IPS-18c (cell line): ENCODE data around the gene ANKZF1.
"Not testable (repeated sequence)": the region's sequence is repeated elsewhere in the genome, so short reads cannot be mapped to it uniquely, and the experiment has no call there.

Experiments
- H3K4me3 ChIP-seq: 2 replicates; pipeline ENCODE4 v1.7.0; 2013; ENCODE audit warnings: low read depth, mild to moderate bottlenecking, low read length, moderate library complexity; ENCODE audit not compliant: insufficient read depth
- H3K9me3 ChIP-seq: one replicate; pipeline ENCODE4 v1.6.1; 2013; ENCODE audit warnings: mild to moderate bottlenecking, low read length, moderate library complexity; ENCODE audit not compliant: control insufficient read depth, insufficient read depth

The ANKZF1 gene, protein sequence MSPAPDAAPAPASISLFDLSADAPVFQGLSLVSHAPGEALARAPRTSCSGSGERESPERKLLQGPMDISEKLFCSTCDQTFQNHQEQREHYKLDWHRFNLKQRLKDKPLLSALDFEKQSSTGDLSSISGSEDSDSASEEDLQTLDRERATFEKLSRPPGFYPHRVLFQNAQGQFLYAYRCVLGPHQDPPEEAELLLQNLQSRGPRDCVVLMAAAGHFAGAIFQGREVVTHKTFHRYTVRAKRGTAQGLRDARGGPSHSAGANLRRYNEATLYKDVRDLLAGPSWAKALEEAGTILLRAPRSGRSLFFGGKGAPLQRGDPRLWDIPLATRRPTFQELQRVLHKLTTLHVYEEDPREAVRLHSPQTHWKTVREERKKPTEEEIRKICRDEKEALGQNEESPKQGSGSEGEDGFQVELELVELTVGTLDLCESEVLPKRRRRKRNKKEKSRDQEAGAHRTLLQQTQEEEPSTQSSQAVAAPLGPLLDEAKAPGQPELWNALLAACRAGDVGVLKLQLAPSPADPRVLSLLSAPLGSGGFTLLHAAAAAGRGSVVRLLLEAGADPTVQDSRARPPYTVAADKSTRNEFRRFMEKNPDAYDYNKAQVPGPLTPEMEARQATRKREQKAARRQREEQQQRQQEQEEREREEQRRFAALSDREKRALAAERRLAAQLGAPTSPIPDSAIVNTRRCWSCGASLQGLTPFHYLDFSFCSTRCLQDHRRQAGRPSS

GRCh38 chr2:219229305-219230058, at the start of gene ANKZF1, which contains the start of gene ATG9A:
Gene ANKZF1, plus strand, starts transcription at chr2:219229806. Its CDS starts 452 bp downstream, at chr2:219230258.
Gene ATG9A, minus strand, starts transcription at chr2:219229636. Its CDS starts 1,612 bp downstream, at chr2:219228024.
- H3K9me3 ChIP-seq: no peaks in the 10 kb centered on the region
- H3K4me3 ChIP-seq: peak within 1 kb of the TSS; percentile 88

DNA sequence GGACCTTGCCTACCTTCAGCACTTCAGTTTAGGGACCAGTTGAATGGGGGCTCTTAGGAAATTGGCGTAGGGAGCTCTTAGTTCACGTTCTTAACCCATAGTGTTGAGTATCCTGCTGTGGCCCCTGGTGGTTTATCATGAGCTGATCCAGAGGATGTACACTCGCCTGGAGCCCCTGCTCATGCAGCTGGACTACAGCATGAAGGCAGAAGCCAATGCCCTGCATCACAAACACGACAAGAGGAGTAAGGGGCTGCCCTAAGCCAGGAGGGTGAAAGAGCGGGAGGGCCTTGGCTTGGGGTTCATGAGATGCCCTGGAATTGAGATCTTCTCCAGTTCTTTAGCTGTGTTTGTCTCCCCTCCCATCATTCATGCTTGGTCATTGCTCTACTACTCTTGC, 48.6 kb upstream of the ANKZF1 start:
- H3K9me3 ChIP-seq: no peaks in the 10 kb centered on the region
- no peak overlapping the region for H3K4me3 ChIP-seq

GRCh38 chr2:219181531-219181930, 48.1 kb upstream of the ANKZF1 start:
- Histone ChIP-seq H3K4me3 (no peak overlapping the region), H3K9me3 (no peaks in the 10 kb centered on the region)

GRCh38 chr2:219182331-219183150, 47.1 kb upstream of the ANKZF1 start:
- Histone ChIP-seq H3K9me3 (no peaks in the 10 kb centered on the region), H3K4me3 (no peak overlapping the region)

GRCh38 chr2:219183151-219183772, 46.3 kb upstream of the ANKZF1 start:
- H3K4me3 ChIP-seq: no peak overlapping the region
- H3K9me3 ChIP-seq: no peaks in the 10 kb centered on the region

- Histone ChIP-seq H3K9me3 (no peaks in the 10 kb centered on the region), H3K4me3 (no peak overlapping the region)
Observed at GRCh38 chr2:219184121-219184520, 45.5 kb upstream of the ANKZF1 start.

DNA sequence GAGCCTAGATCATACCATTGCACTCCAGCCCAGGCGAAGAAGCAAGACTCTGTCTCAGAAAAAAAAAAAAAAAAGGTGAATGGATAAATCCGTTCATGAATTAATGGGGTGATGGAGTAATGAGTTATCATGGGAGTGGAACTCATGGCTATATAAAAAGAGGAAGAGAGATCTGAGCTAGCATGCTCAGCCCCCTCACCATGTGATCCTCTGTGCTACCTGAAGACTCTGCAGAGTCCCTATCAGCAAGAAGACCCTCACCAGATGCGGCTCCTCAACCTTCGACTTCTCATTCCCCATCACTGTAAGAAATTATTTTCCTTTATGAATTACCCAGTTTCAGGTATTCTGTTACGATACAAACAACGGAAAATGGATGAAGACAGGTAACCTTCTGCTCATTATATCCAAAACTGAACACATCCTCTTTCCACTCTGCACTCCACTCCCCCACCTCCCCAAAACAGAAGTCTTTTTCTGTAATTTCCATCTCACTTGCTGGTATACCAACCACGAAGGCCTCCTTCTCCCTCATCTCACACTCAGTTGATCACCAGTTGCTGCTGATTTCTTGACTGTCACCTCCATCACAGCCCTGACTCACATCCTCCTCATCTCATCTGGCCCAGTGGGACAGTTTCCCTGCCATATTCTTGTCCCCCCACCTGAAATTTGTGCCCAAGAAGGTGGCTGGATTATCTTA, 42.7 kb upstream of the ANKZF1 start:
- Histone ChIP-seq H3K9me3 (no peaks in the 10 kb centered on the region), H3K4me3 (no peak overlapping the region)

- H3K4me3 ChIP-seq: no peak overlapping the region
Observed at GRCh38 chr2:219197388-219197787, 32.2 kb upstream of the ANKZF1 start.

GRCh38 chr2:219198974-219199373, 30.6 kb upstream of the ANKZF1 start:
- Histone ChIP-seq H3K9me3 (no peaks in the 10 kb centered on the region), H3K4me3 (no peak overlapping the region)

More at GRCh38 chr2:219197388-219197787, 32.2 kb upstream of the ANKZF1 start:
- no peaks in the 10 kb centered on the region for H3K9me3 ChIP-seq

GRCh38 chr2:219199470-219200211, 30.0 kb upstream of the ANKZF1 start:
- H3K4me3 ChIP-seq: no peak overlapping the region
- no peaks in the 10 kb centered on the region for H3K9me3 ChIP-seq

DNA sequence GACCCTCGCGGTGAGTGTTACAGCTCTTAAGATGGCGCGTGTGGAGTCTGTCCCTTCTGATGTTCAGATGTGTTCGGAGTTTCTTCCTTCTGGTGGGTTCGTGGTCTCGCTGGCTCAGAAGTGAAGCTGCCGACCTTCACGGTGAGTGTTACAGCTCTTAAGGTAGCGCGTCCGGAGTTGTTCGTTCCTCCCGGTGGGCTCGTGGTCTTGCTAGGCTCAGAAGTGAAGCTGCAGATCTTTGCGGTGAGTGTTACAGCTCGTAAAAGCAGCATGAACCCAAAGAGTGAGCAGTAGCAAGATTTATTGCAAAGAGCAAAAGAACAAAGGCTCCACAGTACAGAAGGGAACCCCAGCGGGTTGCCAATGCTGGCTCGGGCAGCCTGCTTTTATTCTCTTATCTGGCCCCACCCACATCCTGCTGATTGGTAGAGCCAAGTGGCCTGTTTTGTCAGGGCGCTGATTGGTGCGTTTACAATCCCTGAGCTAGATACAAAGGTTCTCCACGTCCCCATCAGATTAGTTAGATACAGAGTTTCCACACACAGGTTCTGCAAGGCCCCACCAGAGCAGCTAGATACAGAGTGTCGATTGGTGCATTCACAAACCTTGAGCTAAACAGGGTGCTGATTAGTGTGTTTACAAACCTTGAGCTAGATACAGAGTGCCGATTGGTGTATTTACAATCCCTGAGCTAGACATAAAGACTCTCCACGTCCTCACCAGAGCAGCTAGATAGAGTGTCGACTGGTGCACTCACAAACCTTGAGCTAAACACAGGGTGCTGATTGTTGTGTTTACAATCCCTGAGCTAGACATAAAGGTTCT, 28.9 kb upstream of the ANKZF1 start:
- not testable (repeated sequence) for H3K9me3 ChIP-seq, H3K4me3 ChIP-seq

GRCh38 chr2:219201331-219201730, 28.3 kb upstream of the ANKZF1 start:
- not testable (repeated sequence) for H3K4me3 ChIP-seq, H3K9me3 ChIP-seq

DNA sequence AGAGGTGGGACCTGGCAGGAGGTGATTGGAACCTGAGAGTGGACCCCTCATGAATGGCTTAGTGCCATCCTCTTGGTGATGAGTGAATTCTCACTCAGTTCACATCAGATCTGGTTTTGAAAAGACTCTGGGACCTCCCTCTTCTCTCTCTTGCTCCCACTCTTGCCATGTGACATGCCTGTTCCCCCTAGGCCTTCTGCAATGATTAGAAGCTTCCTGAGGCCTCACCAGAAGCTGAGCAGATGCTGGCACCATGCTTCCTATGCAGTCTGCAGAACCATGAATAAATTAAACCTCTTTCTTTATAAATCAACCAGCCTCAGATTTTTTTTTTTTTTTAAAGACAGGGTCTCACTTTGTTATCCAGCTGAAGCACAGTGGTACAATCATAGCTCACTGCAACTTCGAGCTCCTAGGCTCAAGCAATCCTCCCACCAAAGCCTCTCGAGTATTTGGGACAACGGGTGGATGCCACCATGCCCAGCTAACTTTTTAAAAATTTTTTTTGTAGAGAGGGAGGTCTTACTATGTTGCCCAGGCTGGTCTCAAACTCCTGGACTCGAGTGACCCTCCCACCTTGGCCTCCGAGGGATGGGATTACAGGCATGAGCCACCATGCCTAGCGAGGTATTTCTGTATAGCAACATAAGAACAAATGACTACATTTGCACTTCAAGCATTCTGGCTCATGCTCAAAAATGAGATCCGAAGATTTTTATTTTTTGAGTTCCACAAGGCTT, 25.0 kb upstream of the ANKZF1 start:
- no peak overlapping the region for H3K4me3 ChIP-seq
- H3K9me3 ChIP-seq: no peaks in the 10 kb centered on the region

- Histone ChIP-seq H3K4me3 (no peak overlapping the region), H3K9me3 (no peaks in the 10 kb centered on the region)
Observed at GRCh38 chr2:219205165-219205538, 24.5 kb upstream of the ANKZF1 start.
